Calu3 (cell line): ENCODE results near the gene CHRNE. TPM values are rescaled to one million over a fixed set of nuclear protein-coding genes. Genes with fewer than 3 reads are reported as not detected.

Experiments used
- BruUV-seq: library from RNA; stranded (reverse); fragments of 400-500 nt; replicated peaks from 2 replicates; lab custom pipeline; 2021; lab: Mats Ljungman, UMichigan
- CTCF ChIA-PET: fragments of 300-600 bp; sonication (Branson Sonifier 250); formaldehyde crosslinking; loops from one replicate; lab custom pipeline; 2022; ENCODE audit warnings: antibody characterized with exemption; lab: Charles Lee
- DNase-seq: peaks from one replicate; pipeline ENCODE4 v3.0.0; 2022
- H3K27ac Mint-ChIP-seq: one replicate; pipeline ENCODE4 v1.8.0; 2022; ENCODE audit warnings: mixed read lengths; ENCODE audit not compliant: unreplicated experiment
- H3K27me3 Mint-ChIP-seq: one replicate; pipeline ENCODE4 v1.8.0; 2022; ENCODE audit warnings: mixed read lengths; ENCODE audit not compliant: unreplicated experiment
- H3K36me3 Mint-ChIP-seq: one replicate; pipeline ENCODE4 v1.8.0; 2022; ENCODE audit warnings: mild to moderate bottlenecking, moderate library complexity, mixed read lengths; ENCODE audit not compliant: insufficient read depth, unreplicated experiment
- H3K4me1 Mint-ChIP-seq: one replicate; pipeline ENCODE4 v1.8.0; 2022; ENCODE audit warnings: mild to moderate bottlenecking, low read depth, mixed read lengths; ENCODE audit not compliant: unreplicated experiment
- H3K4me3 Mint-ChIP-seq: one replicate; pipeline ENCODE4 v1.8.0; 2022; ENCODE audit warnings: mild to moderate bottlenecking, low read depth, moderate library complexity, mixed read lengths; ENCODE audit not compliant: unreplicated experiment
- H3K9me3 Mint-ChIP-seq: one replicate; pipeline ENCODE4 v1.8.0; 2022; ENCODE audit warnings: low read depth, mixed read lengths; ENCODE audit not compliant: unreplicated experiment
- CTCF ChIP-seq: fragments of 200-600 bp; IDR thresholded peaks from one replicate; pipeline ENCODE4 v1.8.0; 2022; ENCODE audit warnings: antibody characterized with exemption; ENCODE audit not compliant: unreplicated experiment
- intact Hi-C: fragments of 100-400 bp; cut with micrococcal nuclease; formaldehyde crosslinking; loops from one replicate; pipeline ENCODE4 v1.10.0; 2022; ENCODE audit not compliant: unreplicated experiment
- total RNA-seq: library from RNA; stranded (reverse); gene quantifications from 2 replicates; pipeline ENCODE4 v1.2.3, GENCODE V29; 2022

CHRNE gene
- total RNA-seq, 1 experiment from 2014 or later = 0.19 TPM

- peak; percentile 57 for DNase-seq
- peaks cover 27% of the 10 kb centered on the region for H3K4me1 Mint-ChIP-seq
- H3K9me3 Mint-ChIP-seq = no peaks in the 10 kb centered on the region
- intact Hi-C loops = no loop called here
- H3K27ac Mint-ChIP-seq = no peak overlapping the region
- CTCF ChIA-PET = no interaction called here
- H3K4me3 Mint-ChIP-seq = peak overlapping the region; percentile 89
- no TSS peak for BruUV-seq
- peaks cover 51% of the 10 kb centered on the region for H3K36me3 Mint-ChIP-seq
- H3K27me3 Mint-ChIP-seq = no peaks in the 10 kb centered on the region
- TF ChIP-seq CTCF = no peak
These were observed 46.6 kb upstream of the CHRNE start for GRCh38 chr17:4949321-4950074.

- Mint-ChIP-seq H3K4me3 (peak overlapping the region; percentile 89), H3K27me3 (no peaks in the 10 kb centered on the region), H3K27ac (peak overlapping the region; percentile 69), H3K4me1 (peaks cover 28% of the 10 kb centered on the region), H3K9me3 (no peaks in the 10 kb centered on the region), H3K36me3 (peaks cover 55% of the 10 kb centered on the region)
- DNase-seq = peak; percentile 85
- CTCF ChIA-PET = no interaction called here
- BruUV-seq = no TSS peak
- TF ChIP-seq CTCF = no peak
- intact Hi-C loops = no loop called here
These were observed 46.0 kb upstream of the CHRNE start for GRCh38 chr17:4948931-4949320.

GRCh38 chr17:4948166-4948930 is 45.5 kb upstream of the CHRNE start, which contains the start of gene PFN1:
Gene PFN1 (minus strand): TSS chr17:4948530. CDS start chr17:4948394, 136 bp downstream.
- no TSS peak for BruUV-seq
- DNase-seq = peak; percentile 83
- Mint-ChIP-seq H3K36me3 (peaks cover 59% of the 10 kb centered on the region), H3K9me3 (no peaks in the 10 kb centered on the region), H3K4me3 (peak within 1 kb of the TSS; percentile 89), H3K4me1 (peaks cover 28% of the 10 kb centered on the region), H3K27me3 (no peaks in the 10 kb centered on the region), H3K27ac (peak within 1 kb of the TSS; percentile 98)
- CTCF ChIA-PET = no interaction called here
- intact Hi-C loops = no loop called here
- no peak for TF ChIP-seq CTCF

GRCh38 chr17:4947411-4948165 is 44.7 kb upstream of the CHRNE start:
- H3K9me3 Mint-ChIP-seq = no peaks in the 10 kb centered on the region
- no peak for TF ChIP-seq CTCF
- BruUV-seq = no TSS peak
- H3K27me3 Mint-ChIP-seq = no peaks in the 10 kb centered on the region
- H3K4me3 Mint-ChIP-seq = peak overlapping the region; percentile 89
- CTCF ChIA-PET = interaction anchor here (0.7 kb wide), 1 partner anchor 156 kb away, joined by 4 read pairs; no protein-coding TSS in a partner anchor
- intact Hi-C loops = no loop called here
- peak; percentile 44 for DNase-seq
- H3K4me1 Mint-ChIP-seq = peaks cover 28% of the 10 kb centered on the region
- peak overlapping the region; percentile 98 for H3K27ac Mint-ChIP-seq
- peaks cover 67% of the 10 kb centered on the region for H3K36me3 Mint-ChIP-seq
